Stimulated activated CD8-positive, alpha-beta memory T cell treated with anti-CD3 and anti-CD28 coated beads, Interleukin-7, amount 100 ng/mL, for 48 hours (primary cell): Measurements from ENCODE around the gene EDEM1.
"Not testable (repeated sequence)": the region's sequence is repeated elsewhere in the genome, so short reads cannot be mapped to it uniquely, and the experiment has no call there.

Experiments
- DNase-seq, 2 donors: peaks; one replicate each; pipeline ENCODE4 v3.0.0-alpha.2; 2020; ENCODE audit warnings: low read depth in 1 of 2; ENCODE audit errors: extremely low read depth in 1 of 2

Gene EDEM1

DNA sequence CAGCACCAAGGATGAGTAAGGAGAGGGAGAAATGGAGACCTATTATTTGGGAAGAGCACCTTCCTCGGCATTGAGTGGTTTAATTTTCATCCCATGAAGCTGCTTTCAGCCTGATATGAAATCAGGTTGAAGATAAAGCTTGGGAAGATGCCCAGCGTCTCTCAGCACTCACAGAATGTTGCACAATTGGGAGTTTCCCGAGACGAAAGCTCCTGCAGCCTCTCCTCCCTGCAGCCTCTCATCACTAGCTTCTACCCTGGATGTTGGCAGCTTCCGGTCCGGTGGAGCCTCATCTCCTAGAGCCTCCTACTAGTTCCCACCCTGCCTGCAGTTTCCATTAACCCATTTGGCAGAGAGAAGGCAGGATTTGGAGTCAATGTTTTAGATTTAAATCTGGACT lies 40.3 kb downstream of the EDEM1 start:
- DNase-seq: no peak

GRCh38 chr3:5229414-5229813 lies 41.9 kb downstream of the EDEM1 start:
- no peak for DNase-seq

DNA sequence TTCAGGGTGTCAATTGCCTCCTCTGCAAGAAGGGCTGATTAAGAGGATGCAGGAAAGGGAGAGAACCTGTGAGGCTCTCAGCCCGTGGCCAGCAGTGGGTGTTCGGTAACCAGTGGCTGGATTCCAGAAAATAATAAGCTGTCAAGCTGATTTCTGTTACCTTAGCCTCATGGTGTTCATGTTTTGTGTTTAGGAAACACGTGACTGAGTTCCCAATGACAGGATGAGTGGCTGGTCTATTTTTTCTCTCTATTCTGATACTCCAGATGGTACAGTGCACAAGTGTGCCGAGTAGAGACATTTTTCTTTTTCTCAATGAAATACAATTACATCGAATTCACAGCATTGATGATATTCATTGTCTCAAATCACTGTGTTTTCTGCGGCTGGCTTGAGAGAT lies 43.6 kb downstream of the EDEM1 start:
- DNase-seq: no peak

- DNase-seq: no peak
Measured at GRCh38 chr3:5231487-5231886, 44.0 kb downstream of the EDEM1 start.

- no peak for DNase-seq
Measured at GRCh38 chr3:5232570-5232969, 45.1 kb downstream of the EDEM1 start.

DNA sequence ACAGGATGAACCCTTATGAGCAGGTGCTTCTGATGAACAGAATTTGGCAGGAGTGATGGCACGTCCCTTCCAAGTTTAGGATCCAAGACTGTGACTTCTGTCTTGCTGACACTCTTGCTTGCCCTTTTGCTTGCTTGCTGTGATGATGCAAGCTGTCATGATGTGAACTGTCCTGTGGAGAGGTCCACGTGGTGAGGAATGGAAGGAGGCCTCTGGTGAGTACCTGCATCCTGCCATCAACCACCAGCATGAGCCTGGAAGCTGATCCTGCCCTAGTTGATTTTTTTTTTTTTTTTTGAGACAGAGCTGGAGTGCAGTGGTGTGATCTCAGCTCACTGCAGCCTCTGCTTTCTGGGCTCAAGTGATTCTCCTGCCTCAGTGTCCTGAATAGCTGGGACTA lies 45.5 kb downstream of the EDEM1 start:
- DNase-seq: no peak

- DNase-seq: no peak
Measured at GRCh38 chr3:5235655-5236054, 48.1 kb downstream of the EDEM1 start.

DNA sequence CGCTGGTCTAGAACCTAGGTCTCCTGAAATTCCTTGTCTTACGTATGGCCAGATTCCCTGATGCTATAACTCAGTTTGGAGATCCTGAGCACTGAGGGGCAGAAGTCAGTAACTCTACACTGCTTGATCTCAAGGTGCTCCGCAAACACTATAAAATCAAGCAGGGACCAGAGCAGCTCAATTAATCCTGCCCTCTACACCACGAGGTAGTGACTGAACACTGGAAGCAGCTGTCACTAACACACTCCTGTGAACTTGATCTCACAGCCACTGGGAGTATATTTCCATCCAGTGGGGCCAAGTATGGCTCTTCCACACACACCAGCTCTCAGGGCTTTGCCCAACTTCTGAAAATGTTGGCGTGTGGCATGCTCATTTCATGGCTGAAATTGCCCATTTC lies 51.0 kb downstream of the EDEM1 start:
- no peak for DNase-seq

GRCh38 chr3:5239602-5240001 lies 52.1 kb downstream of the EDEM1 start:
- DNase-seq: no peak

DNA sequence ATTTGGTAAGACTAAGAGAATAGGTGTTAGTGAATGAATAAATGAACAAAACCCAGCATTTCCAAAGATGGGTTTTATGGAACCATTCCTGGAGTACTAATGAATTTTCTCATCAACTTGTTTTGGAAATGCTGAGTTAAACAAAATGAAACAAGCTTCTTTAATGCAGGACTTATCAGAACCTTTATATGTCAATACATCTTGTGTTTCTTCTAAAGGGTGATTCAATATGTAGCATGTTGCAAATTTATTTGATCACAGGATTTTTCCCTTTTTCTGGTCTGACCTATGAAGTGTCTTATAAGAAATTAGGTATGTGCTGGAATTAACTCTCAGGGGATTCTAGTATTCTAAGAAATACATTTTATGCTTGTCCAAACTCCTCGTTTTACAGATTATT lies 53.2 kb downstream of the EDEM1 start:
- DNase-seq: no peak

DNA sequence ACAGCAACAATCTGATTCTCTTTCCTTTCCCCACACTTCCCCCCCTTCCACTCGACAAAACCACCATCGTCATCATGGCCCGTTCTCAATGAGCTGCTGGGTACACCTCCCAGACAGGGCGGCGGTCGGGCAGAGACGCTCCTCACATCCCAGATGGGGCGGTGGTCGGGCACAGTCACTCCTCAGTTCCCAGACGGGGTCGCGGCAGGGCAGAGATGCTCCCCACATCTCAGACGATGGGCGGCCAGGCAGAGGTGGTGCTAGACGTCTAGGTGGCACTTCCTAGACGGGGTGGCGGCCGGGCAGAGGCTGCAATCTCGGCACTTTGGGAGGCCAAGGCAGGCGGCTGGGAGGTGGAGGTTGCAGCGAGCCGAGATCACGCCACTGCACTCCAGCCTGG lies 55.3 kb downstream of the EDEM1 start:
- DNase-seq: not testable (repeated sequence)

DNA sequence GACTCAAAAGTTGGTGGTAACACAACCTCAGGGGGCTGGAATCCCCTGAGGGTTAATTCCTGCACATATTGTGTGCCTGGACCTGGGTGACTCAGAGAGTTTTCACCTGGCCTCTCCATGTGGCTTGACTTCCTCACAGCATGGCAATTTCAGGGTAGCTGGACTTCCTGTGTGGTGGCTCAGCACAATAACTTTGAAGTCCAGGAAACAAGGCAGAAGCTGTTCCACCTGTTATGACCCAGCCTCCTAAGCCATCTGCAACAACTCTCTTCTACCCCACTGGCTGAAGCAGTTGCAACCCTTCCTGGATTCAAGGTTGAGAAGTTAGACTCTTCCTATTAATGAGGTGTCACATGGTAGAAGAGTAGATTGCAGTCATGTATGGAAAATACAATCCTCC lies 58.4 kb downstream of the EDEM1 start:
- no peak for DNase-seq

DNA sequence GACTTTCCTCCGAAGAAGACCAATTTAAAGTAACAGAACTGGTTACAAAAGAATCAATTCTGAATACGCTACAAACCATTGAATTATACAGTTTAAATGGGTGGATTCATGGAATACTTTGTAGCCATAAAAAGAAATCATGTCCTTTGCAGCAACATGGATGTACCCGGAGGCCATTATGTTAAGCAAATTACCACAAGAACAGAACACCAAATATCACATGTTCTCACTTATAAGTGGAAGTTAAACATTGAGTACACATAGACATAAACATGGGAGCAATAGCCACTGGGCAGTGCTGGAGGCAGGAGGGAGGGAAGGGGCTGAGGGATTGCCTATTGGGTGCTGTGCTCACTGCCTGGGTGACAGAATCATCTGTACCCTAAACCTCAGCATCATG lies 61.3 kb downstream of the EDEM1 start:
- DNase-seq: no peak

GRCh38 chr3:5250467-5251195 lies 63.1 kb downstream of the EDEM1 start:
- no peak for DNase-seq

DNA sequence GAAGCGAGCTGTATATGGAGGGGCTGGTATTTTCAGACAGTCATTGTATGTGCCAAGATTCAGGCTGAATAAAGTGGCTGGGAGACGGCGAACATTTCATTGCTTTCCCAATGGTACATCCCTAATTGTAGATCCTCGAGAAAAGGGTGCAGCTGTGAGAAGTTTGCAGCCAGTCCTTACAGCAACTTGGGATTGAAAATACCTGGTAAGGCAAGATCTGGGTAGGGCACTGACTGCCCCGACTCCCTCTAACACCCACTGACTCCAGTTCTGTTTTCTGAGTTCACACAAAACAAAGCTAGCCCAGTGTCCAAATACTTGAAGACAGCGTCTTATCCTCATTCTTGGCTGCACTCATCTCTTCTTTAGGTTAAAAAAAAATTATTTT lies 63.7 kb downstream of the EDEM1 start:
- no peak for DNase-seq

- DNase-seq: no peak
Measured at GRCh38 chr3:5252131-5252530, 64.6 kb downstream of the EDEM1 start.

- no peak for DNase-seq
Measured at GRCh38 chr3:5254281-5255048, 67.0 kb downstream of the EDEM1 start.

GRCh38 chr3:5255404-5256344 lies 68.2 kb downstream of the EDEM1 start:
- DNase-seq: no peak

DNA sequence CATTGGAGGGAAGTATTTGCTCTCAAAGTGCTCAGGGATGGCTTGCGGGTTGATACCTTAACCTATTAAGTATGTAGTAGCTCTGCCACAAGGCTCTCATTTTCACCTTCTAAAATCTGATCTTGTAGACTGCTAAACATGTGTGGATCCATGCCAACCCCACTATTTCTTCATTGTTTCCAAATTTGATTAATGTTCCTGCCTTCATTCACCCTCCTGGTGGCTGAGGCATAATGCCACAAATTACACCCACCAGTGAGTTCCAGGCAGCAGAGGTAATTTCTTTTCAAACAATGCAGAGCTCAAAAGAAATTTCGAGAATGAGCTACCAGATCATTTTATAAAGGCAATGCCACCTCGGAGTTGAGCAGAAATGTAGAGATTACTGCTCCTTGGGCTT lies 71.0 kb downstream of the EDEM1 start:
- no peak for DNase-seq

GRCh38 chr3:5260992-5261501 lies 73.5 kb downstream of the EDEM1 start:
- DNase-seq: no peak

DNA sequence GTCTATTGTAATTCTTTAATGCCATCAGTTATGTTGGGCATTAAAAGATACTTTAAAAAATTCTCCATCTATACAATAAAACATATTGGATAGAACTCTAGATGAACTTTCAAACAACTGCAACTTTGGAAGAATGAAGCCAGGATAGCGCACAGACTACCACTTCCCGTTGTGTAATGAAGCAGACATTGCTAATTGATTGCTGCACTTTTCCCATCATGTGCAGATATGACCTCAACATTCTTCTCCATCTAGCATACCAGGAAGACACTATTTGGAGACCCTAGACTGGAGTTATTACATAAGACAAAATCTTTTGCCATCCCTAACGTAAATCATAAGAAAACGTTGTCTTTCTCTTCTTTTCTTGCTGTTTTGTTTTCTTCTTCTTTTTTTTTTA lies 75.0 kb downstream of the EDEM1 start:
- DNase-seq: no peak
